CD4-positive, alpha-beta T cell (primary cell): ENCODE measurements around the gene GPR107. TPM values are rescaled to one million over a fixed set of nuclear protein-coding genes. Genes with fewer than 3 reads are reported as not detected.

ENCODE experiments used
- ATAC-seq: fragments of 200-7000 bp; cut with Tn5 transposase; one replicate; pipeline ENCODE4 v1.10.0; 2022; ENCODE audit warnings: mild to moderate bottlenecking; ENCODE audit not compliant: poor library complexity
- CTCF ChIA-PET: fragments of 350-600 bp; sonication (Branson Sonifier 250); formaldehyde crosslinking; loops from one replicate; lab custom pipeline; 2021; ENCODE audit warnings: antibody characterized with exemption, inconsistent platforms; lab: Charles Lee
- POLR2A ChIA-PET: fragments of 350-600 bp; sonication (Branson Sonifier 250); formaldehyde crosslinking; loops from one replicate; lab custom pipeline; 2021; ENCODE audit warnings: antibody characterized with exemption, inconsistent platforms; lab: Charles Lee
- DNase-seq, 14 experiments: peaks; one replicate each; pipeline ENCODE4 v3.0.0-alpha.2; 2013 to 2020; ENCODE audit warnings: mixed read lengths in 2 of 14
- H3K27ac ChIP-seq, 2 donors: one replicate each; pipeline versions ENCODE4 v1.5.1 to v1.7.0; 2013; ENCODE audit warnings: low read length in 2 of 2, low read depth in 1 of 2, mild to moderate bottlenecking in 1 of 2
- H3K27me3 ChIP-seq, 2 experiments: 1 replicate in 1 of 2; 2 replicates in 1 of 2; pipeline versions ENCODE4 v1.6.1 to v1.7.0; 2013; ENCODE audit warnings: low read length in 2 of 2, control low read depth in 1 of 2, mild to moderate bottlenecking in 1 of 2, moderate library complexity in 1 of 2; ENCODE audit not compliant: insufficient read depth in 2 of 2, control insufficient read depth in 1 of 2
- H3K36me3 ChIP-seq: one replicate; pipeline ENCODE4 v1.6.1; 2013; ENCODE audit warnings: low read length, control low read depth; ENCODE audit not compliant: insufficient read depth
- H3K4me1 ChIP-seq: one replicate; pipeline ENCODE4 v1.6.1; 2013; ENCODE audit warnings: low read length, control low read depth; ENCODE audit not compliant: insufficient read depth
- H3K4me3 ChIP-seq: one replicate; pipeline ENCODE4 v1.5.1; 2013; ENCODE audit warnings: mild to moderate bottlenecking, low read length, moderate library complexity
- H3K9me3 ChIP-seq, 2 experiments: 1 replicate in 1 of 2; 2 replicates in 1 of 2; pipeline versions ENCODE4 v1.6.1 to v1.7.0; 2013; ENCODE audit warnings: low read length in 2 of 2, mild to moderate bottlenecking in 2 of 2, control low read depth in 1 of 2, moderate library complexity in 1 of 2; ENCODE audit not compliant: control insufficient read depth in 1 of 2, insufficient read depth in 1 of 2
- H3K27ac Mint-ChIP-seq: one replicate; pipeline ENCODE4 v1.8.0; 2020; ENCODE audit warnings: mixed read lengths
- H3K27me3 Mint-ChIP-seq: one replicate; pipeline ENCODE4 v1.8.0; 2021; ENCODE audit warnings: mixed read lengths
- H3K36me3 Mint-ChIP-seq: one replicate; pipeline ENCODE4 v1.8.0; 2021; ENCODE audit warnings: low read depth, mixed read lengths
- H3K4me1 Mint-ChIP-seq: one replicate; pipeline ENCODE4 v1.8.0; 2021; ENCODE audit warnings: low read depth, mixed read lengths
- H3K4me3 Mint-ChIP-seq: one replicate; pipeline ENCODE4 v1.8.0; 2020; ENCODE audit warnings: mild to moderate bottlenecking, mixed read lengths
- H3K9me3 Mint-ChIP-seq: one replicate; pipeline ENCODE4 v1.8.0; 2020; ENCODE audit warnings: mixed read lengths
- intact Hi-C, 2 experiments: fragments of 100-400 bp; cut with DNase I in 1 of 2; cut with micrococcal nuclease in 1 of 2; formaldehyde crosslinking; loops; one replicate each; pipeline versions ENCODE4 v1.15.1 to v1.9.0; 2023 to 2025; cut with DNase I, micrococcal nuclease
- total RNA-seq, 174 experiments: library from RNA in 2 of 174; stranded (reverse) in 2 of 174; gene quantifications; one replicate each; pipeline ENCODE4 v1.2.3 and lab custom pipeline; 2021 to 2026
- TF ChIP-seq, protein P1 (sequence below): fragments of 200-600 bp; IDR thresholded peaks from one replicate; pipeline ENCODE4 v1.8.0; 2022; ENCODE audit warnings: antibody characterized with exemption, mild to moderate bottlenecking

Gene GPR107
- total RNA-seq, 2 experiments from 2014 or later, result 18.9 to 19.2 TPM

DNA sequence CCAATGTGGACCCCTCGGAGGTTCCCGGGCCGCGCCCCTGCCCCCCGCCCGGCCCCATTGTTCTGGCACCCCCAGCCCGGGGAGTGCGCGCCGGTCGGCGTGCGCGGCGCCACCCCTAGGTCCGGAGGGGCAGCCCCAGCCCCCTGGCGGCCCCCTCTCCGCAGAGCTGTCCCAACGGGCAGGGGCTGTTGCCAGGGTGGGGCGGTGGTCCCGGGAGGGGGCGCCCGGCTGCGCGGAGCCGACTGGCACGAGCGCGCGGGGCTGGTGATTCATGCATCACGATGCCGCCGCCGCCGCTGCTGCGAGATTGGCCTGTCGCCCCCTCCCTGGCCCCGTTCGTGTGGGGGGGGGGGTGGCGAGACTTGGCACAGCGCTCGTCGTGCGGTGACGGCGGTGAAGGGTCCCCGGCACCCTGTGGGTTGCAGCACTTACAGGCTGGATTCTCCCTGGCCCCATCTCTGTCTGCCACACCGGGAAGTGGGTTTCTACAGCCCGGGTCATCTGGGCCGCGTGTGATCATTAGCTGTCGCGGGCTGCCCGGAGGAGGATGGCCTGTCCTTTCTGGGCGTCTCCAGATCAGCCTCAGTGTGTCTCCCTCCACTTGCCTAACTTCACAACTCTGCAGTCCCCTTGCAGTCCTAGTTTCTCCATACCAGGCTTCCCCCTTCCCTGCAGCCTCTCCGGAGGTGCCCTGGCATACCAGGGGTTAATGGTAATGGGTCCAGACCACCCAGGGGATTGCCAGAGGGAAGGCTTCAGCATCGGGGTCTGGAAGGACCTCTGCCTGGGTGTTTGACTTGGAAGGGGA is 119.4 kb downstream of the GPR107 start:
- no peaks in the 10 kb centered on the region for H3K9me3 Mint-ChIP-seq
- peaks cover 23% of the 10 kb centered on the region for H3K27me3 Mint-ChIP-seq
- peak in 12 of 14 experiments; percentile 9 to 57 (median 26) for DNase-seq
- peak; percentile 44 for ATAC-seq
- TF ChIP-seq, protein P1, sequence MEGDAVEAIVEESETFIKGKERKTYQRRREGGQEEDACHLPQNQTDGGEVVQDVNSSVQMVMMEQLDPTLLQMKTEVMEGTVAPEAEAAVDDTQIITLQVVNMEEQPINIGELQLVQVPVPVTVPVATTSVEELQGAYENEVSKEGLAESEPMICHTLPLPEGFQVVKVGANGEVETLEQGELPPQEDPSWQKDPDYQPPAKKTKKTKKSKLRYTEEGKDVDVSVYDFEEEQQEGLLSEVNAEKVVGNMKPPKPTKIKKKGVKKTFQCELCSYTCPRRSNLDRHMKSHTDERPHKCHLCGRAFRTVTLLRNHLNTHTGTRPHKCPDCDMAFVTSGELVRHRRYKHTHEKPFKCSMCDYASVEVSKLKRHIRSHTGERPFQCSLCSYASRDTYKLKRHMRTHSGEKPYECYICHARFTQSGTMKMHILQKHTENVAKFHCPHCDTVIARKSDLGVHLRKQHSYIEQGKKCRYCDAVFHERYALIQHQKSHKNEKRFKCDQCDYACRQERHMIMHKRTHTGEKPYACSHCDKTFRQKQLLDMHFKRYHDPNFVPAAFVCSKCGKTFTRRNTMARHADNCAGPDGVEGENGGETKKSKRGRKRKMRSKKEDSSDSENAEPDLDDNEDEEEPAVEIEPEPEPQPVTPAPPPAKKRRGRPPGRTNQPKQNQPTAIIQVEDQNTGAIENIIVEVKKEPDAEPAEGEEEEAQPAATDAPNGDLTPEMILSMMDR, result no peak
- ChIA-PET POLR2A (interaction anchor here (1.6 kb wide), 1 partner anchor 45 kb away, joined by 7 read pairs; no protein-coding TSS in a partner anchor), CTCF (interaction anchor here (0.7 to 0.8 kb wide), 2 partner anchors 24 to 65 kb away, joined by 3 to 4 read pairs; no protein-coding TSS in a partner anchor)
- peaks cover 14% of the 10 kb centered on the region for H3K4me1 ChIP-seq
- H3K27me3 ChIP-seq, result peaks cover 18 to 28% of the 10 kb centered on the region in 2 experiments
- H3K4me3 ChIP-seq, result peak overlapping the region; percentile 12
- no peak overlapping the region for H3K27ac ChIP-seq
- peaks cover 0 to 5% of the 10 kb centered on the region in 2 experiments for H3K9me3 ChIP-seq
- no peaks in the 10 kb centered on the region for H3K36me3 ChIP-seq
- intact Hi-C loops, result loop anchor here (2.0 to 5.0 kb wide), 2 partner anchors 41 to 44 kb away; no protein-coding TSS in a partner anchor
- peak overlapping the region; percentile 75 for H3K4me3 Mint-ChIP-seq
- H3K27ac Mint-ChIP-seq, result no peak overlapping the region
- H3K4me1 Mint-ChIP-seq, result peaks cover 10% of the 10 kb centered on the region
- H3K36me3 Mint-ChIP-seq, result no peaks in the 10 kb centered on the region

DNA sequence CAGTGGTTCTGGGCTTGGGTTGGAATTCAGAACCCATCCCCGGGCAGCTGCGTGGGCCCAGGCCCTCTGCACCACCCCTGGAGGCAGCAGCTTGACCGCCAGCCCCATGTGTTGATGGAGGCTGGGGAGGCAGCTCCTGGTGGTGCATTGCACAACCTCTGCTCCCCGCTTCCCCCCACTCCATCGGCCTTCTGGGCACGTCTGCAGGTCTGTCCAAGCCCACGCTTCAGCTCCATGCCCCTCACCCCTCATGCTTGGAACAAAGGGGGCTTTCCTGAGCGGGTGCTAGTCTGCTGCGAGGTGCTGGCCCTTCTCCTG is 119.9 kb downstream of the GPR107 start:
- no peak for ATAC-seq
- TF ChIP-seq, protein P1, result no peak
- intact Hi-C loops, result loop anchor here (2.0 to 5.0 kb wide), 2 partner anchors 41 to 45 kb away; no protein-coding TSS in a partner anchor
- H3K9me3 Mint-ChIP-seq, result no peaks in the 10 kb centered on the region
- POLR2A ChIA-PET, result interaction anchor here (1.6 kb wide), 1 partner anchor 45 kb away, joined by 7 read pairs; no protein-coding TSS in a partner anchor
- H3K27ac Mint-ChIP-seq, result no peak overlapping the region
- no peak overlapping the region for H3K4me3 ChIP-seq
- no peak overlapping the region for H3K27ac ChIP-seq
- no peak for DNase-seq
- H3K36me3 ChIP-seq, result no peaks in the 10 kb centered on the region
- CTCF ChIA-PET, result interaction anchor here (0.8 kb wide), 1 partner anchor 66 kb away, joined by 4 read pairs; no protein-coding TSS in a partner anchor
- H3K4me1 Mint-ChIP-seq, result peaks cover 10% of the 10 kb centered on the region
- H3K36me3 Mint-ChIP-seq, result no peaks in the 10 kb centered on the region
- H3K4me3 Mint-ChIP-seq, result peak overlapping the region; percentile 71
- H3K27me3 ChIP-seq, result peaks cover 18 to 28% of the 10 kb centered on the region in 2 experiments
- peaks cover 23% of the 10 kb centered on the region for H3K27me3 Mint-ChIP-seq
- peaks cover 0 to 5% of the 10 kb centered on the region in 2 experiments for H3K9me3 ChIP-seq
- H3K4me1 ChIP-seq, result peaks cover 14% of the 10 kb centered on the region

DNA sequence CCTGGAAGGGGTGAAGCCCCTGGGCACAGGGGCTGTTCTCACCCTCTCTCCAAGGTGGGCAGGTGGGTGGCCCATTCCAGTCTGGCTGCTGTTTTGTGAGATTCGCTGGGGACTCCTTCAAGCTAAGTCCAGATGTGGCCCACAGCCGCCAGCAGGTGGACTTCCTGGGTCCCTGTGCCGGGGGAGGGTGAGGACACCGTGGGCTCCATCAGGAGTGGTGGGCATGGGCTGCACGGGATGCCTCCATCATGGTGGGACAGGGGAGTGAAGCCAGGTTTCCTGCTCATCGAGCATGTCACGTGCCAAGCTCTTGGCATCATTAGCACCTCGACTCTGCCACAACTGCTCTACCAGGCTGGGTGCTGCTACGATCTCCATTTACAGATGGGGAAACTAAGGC is 120.3 kb downstream of the GPR107 start:
- Mint-ChIP-seq H3K9me3 (no peaks in the 10 kb centered on the region), H3K27ac (no peak overlapping the region), H3K36me3 (no peaks in the 10 kb centered on the region), H3K27me3 (peaks cover 23% of the 10 kb centered on the region), H3K4me3 (peak overlapping the region; percentile 71), H3K4me1 (peaks cover 10% of the 10 kb centered on the region)
- POLR2A ChIA-PET, result interaction anchor here (1.6 kb wide), 1 partner anchor 46 kb away, joined by 7 read pairs; no protein-coding TSS in a partner anchor
- Histone ChIP-seq H3K9me3 (peaks cover 0 to 5% of the 10 kb centered on the region in 2 experiments), H3K27ac (no peak overlapping the region), H3K4me3 (no peak overlapping the region), H3K36me3 (no peaks in the 10 kb centered on the region), H3K4me1 (peaks cover 14% of the 10 kb centered on the region), H3K27me3 (peaks cover 18 to 28% of the 10 kb centered on the region in 2 experiments)
- intact Hi-C loops, result loop anchor here in 1 of 2 experiments (5.0 kb wide), 1 partner anchor 42 kb away; no protein-coding TSS in a partner anchor
- CTCF ChIA-PET, result no interaction called here
- TF ChIP-seq, protein P1, result no peak
- no peak for DNase-seq
- no peak for ATAC-seq
